ENCODE data around the gene PLA2G2A.
A peak's percentile ranks its signal among the peaks of the same experiment; 100 is the strongest.
"Not testable (repeated sequence)": the region's sequence is repeated elsewhere in the genome, so short reads cannot be mapped to it uniquely, and the experiment has no call there.

The PLA2G2A gene, protein sequence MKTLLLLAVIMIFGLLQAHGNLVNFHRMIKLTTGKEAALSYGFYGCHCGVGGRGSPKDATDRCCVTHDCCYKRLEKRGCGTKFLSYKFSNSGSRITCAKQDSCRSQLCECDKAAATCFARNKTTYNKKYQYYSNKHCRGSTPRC

DNA sequence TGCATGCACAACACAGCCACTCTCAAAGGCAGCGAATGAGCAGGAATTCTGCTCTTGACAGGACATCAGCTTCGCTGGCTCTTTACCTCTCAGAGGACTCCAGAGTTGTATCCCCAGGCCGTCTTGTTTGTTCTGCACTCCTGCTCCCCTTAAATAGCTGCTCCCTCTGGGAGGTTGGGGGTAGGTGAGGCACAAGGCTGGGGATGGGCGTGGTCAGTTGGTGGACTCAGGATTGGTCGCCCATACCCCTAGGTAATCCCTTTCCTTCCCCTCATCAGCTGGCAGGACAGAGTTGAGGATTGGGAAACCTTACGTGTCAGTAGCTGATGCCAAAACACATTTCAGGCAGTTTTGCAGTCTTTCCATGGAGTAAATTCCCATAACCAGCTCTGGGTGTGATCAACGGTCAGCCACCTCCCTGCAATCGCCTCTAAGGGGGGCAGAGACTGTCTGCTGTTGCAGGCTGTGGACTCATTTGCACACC lies at the start of gene PLA2G2A:
Gene PLA2G2A (minus strand): TSS at position 125 of the 484 bp plus-strand sequence. CDS start 845 bp downstream, outside the sequence.
- no peak for DNase-seq

DNA sequence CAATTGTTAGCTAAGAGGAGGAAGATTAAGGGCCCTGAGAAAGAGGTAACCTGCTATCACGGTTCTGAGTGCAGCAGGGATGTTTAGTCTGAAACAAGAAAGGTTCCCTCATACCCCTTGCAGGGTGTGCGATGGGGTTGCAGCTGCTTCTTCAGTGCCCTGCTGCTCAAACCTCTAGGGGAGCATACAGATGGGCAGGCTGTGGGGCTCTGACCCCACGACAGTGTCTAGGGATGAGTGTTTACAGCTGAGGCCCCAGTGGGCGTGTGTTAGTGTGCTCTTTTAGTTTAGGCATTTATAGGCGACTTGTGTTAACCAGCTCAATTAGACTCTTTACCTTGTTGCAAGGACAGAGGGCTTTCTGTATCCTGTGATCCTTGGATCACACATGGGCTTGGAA lies 49.3 kb upstream of the PLA2G2A start:
- DNase-seq, result no peak

- no peak for DNase-seq
Measured at GRCh38 chr1:20028125-20028524, 48.7 kb upstream of the PLA2G2A start.

GRCh38 chr1:20017741-20018140 lies 38.3 kb upstream of the PLA2G2A start:
- DNase-seq, result no peak

DNA sequence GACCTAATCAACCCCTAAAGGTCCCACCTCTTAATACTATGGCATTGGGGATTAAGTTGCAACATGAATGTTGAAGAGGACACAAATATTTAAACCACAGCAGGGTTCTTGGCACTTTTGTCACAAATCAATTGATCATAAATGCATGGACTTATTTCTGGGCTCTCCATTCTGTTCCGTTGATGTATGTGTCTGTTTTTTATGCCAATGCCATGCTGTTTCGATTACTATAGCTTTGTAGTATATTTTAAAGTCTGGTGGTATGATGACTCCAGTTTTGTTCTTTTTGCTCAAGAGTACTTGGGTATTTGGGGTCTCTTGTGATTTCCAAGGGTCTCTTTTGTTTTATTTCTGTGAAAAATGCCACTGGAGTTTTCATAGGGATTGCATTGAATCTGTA lies 34.7 kb upstream of the PLA2G2A start:
- DNase-seq, result no peak

- no peak for DNase-seq
Measured at GRCh38 chr1:20010016-20010415, 30.6 kb upstream of the PLA2G2A start.

DNA sequence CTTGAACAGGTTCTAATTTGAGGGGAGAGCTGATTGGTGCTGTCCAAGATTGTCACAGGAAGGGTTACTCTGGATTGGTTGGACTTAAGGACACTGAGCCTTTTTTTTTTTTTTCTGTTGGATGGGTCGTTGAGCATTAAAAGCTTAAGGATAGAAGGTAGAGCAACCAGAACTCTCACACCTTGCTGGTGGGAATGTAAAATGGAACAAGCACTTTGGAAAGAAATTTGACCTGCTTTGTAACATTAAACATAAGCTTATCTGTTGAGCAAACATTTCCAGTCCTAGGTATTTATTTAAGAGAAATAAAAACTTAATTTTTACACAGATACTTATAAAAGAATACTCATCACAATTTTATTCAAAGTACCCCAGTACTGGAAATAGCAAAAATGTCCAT lies 29.8 kb upstream of the PLA2G2A start:
- no peak for DNase-seq

DNA sequence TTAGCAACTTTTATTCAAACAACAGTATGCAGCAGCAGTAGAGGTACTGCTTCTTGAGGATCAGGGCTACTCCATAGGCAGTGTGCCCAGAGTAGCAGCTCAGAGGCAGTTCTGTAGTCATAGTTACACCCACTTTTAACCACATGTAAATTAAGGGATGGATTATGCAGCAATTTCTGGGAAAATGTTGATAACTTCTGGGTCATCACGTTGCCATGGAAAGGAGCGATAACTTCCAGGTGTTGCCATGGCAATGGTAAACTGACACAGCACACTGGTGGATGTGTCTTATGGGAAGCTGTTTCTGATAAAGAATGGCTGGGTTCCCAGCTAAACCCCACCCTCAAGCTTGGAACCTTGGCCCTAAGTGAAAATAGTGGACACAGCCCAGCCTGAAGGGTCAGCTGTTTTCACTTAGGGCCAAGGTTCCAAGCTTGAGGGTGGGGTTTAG lies 29.0 kb upstream of the PLA2G2A start:
- DNase-seq, result no peak

DNA sequence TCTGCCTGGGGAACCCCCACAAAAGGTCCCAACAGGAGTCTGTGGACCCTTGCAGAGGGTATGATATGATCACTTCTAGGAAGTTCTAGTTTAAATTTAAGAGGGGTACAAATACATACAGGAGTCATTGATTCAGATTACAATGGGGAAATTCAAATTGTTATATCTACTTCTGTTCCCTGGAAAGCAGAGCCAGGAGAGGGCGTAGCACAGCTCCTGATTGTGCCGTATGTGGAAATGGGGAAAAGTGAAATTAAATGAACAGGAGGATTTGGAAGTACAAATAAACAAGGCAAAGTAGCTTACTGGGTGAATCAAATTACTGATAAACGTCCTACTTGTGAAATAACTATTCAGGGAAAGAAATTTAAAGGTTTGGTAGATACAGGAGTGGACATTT lies 19.4 kb upstream of the PLA2G2A start:
- not testable (repeated sequence) for DNase-seq

DNA sequence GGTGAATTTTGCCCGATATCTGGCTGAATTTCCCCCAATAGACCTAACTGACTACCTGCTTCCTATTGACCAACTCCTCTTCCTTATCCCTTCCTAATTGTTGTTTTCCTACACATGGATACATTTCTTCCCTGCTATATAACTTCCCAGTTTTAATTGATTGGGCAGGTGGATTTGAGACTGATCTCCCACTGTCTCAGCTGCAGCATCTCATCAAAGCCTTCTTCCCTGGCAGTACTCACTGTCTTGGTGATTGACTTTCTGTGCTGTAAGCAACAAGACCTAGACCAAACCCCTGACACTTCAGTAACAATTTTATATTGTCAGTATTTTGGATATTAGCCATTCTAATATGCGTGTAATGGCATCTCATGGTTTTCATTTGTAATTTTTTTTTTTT lies 11.3 kb upstream of the PLA2G2A start:
- no peak for DNase-seq

GRCh38 chr1:19990182-19990582 lies 10.8 kb upstream of the PLA2G2A start:
- DNase-seq, result not testable (repeated sequence)

- no peak for DNase-seq
Measured at GRCh38 chr1:19988267-19989006, 9.0 kb upstream of the PLA2G2A start.

DNA sequence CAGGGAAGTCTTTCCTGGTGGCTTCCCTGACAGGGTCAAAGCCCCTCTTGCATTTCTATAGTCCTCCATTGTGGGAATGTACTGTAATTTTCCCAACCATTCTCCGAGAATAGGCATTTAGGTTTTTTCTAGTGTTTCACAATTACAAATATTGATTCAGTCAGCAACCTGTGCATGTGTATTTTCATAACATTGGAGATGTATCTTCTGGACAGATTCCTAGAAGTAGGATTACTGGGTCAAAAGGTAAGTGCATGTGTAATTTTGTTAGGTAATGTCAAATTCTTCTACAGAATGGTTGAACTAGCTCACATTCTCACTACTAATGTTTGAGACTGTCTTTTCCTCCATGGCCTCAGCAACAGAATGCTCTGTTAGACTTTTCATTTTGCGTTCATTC lies 8.3 kb upstream of the PLA2G2A start:
- DNase-seq, result no peak

- DNase-seq, result not testable (repeated sequence)
Measured at GRCh38 chr1:19984409-19985016, 5.1 kb upstream of the PLA2G2A start.

GRCh38 chr1:19981507-19982312 lies 2.3 kb upstream of the PLA2G2A start:
- DNase-seq, result no peak

- no peak for DNase-seq
Measured at GRCh38 chr1:19981170-19981506, 1.7 kb upstream of the PLA2G2A start.

GRCh38 chr1:19980314-19980713 lies 896 bp upstream of the PLA2G2A start:
- DNase-seq, result no peak

GRCh38 chr1:19978143-19978542 lies 1.3 kb downstream of the PLA2G2A start:
- no peak for DNase-seq

- DNase-seq, result no peak
Measured at GRCh38 chr1:19976317-19977003, 3.0 kb downstream of the PLA2G2A start.

- no peak for DNase-seq
Measured at GRCh38 chr1:19975423-19976193, 3.8 kb downstream of the PLA2G2A start.

DNA sequence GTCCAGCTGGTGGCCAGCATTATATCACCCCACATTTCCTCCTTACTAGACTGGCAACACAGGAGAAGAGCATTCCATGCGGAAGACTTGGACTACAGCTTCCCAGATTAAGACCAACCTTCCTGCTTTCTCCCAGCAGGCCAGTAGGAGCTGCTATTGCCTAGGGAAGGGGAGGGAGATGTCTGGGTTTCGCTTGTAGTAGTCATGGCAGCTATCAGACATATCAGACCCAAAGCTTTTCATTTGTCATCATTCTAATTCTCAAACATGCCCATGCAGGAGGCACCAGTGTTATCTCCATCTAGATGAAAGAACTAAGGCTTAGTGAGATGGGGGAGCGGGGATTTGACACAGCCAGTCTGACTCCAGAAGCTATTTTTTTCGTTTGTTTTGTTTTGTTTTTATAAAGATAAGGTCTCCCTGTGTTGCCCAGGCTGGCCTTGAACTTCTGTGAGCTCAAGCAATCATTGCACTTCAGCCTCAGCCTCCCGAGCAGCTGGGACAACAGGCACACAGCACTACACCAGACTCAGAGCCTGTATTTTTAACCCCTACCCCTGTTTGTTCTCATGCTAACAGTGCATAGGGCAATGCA lies 4.5 kb downstream of the PLA2G2A start:
- DNase-seq, result peak; percentile 31 to 38

All from CD4-positive, alpha-beta T cell treated with Interleukin-4 for 1 hour (primary cell).